ENCODE results near the gene GRB10.

The GRB10 gene

GRCh38 chr7:50543776-50544442 is 238.8 kb downstream of the GRB10 start:
- no peak for TF ChIP-seq CTCF (IDR thresholded peaks at IDR 0.05; ENCODE audit: low read depth, low read length)
- H3K4me3 ChIP-seq (ENCODE audit: low read depth, low read length) = no peak overlapping the region

DNA sequence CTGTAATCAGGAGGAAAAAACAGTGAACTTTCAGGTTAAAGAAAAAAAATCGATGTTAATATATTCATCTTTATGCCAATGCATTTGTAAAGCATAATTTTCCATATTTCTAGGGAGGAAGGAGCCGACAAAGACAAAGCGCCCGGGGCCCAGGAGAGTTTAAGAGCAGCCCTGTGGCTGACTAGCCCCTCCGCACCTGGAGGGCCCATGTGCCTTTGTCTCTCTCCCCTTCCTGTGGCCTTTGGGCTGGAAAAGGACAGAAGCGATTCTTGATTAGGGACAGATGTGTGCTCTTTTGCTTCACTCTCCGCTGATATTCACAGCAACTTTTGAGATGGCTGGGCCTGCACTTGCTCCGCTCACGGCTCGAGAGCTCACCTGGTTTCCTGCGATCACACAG is 240.6 kb downstream of the GRB10 start:
- H3K4me3 ChIP-seq (ENCODE audit: low read depth, low read length) = no peak overlapping the region
- TF ChIP-seq CTCF (IDR thresholded peaks at IDR 0.05; ENCODE audit: low read depth, low read length) = no peak

GRCh38 chr7:50540785-50541579 is 241.7 kb downstream of the GRB10 start:
- no peak for TF ChIP-seq CTCF (IDR thresholded peaks at IDR 0.05; ENCODE audit: low read depth, low read length)

More at GRCh38 chr7:50540785-50541579, 241.7 kb downstream of the GRB10 start:
- H3K4me3 ChIP-seq (ENCODE audit: low read depth, low read length) = no peak overlapping the region

Data from WI38 (cell line).